ENCODE results near the gene SPRR3. TPM values are rescaled to one million over a fixed set of nuclear protein-coding genes. Genes with fewer than 3 reads are reported as not detected.

The SPRR3 gene
- total and polyA plus RNA-seq, 5 experiments from 2014 or later = not detected

DNA sequence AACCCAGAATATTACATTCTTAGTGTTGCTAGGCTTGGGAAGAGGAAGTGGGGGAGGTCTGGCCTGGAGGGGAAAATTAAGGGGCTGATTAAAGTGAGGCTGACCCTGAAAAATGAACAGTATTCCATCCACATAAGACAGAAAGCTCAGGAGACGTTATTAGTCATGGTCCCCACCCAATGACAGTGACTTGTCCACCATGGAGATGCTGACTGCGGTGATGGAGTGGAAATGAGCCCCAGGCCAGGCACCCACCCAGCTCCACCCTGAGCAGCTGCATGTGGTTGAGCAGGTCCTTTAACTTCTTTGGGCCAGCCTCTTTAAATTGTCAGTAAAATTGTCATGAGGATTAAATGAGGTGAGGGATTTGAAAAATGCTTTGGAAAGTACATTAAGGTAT, 32.5 kb upstream of the SPRR3 start:
- DNase-seq (no peak), ATAC-seq (no peak)
- peaks cover 7 to 58% (median 32%) of the 10 kb centered on the region in 5 donors for H3K27me3 Mint-ChIP-seq
- H3K36me3 Mint-ChIP-seq = no peaks in the 10 kb centered on the region
- H3K4me1 Mint-ChIP-seq = no peaks in the 10 kb centered on the region
- POLR2A ChIA-PET = no interaction called here
- H3K27ac Mint-ChIP-seq = peak overlapping the region in 1 of 10 donors; percentile 1
- peaks cover 0 to 2% (median 0%) of the 10 kb centered on the region in 9 donors for H3K9me3 Mint-ChIP-seq
- H3K4me3 Mint-ChIP-seq = no peak overlapping the region

DNA sequence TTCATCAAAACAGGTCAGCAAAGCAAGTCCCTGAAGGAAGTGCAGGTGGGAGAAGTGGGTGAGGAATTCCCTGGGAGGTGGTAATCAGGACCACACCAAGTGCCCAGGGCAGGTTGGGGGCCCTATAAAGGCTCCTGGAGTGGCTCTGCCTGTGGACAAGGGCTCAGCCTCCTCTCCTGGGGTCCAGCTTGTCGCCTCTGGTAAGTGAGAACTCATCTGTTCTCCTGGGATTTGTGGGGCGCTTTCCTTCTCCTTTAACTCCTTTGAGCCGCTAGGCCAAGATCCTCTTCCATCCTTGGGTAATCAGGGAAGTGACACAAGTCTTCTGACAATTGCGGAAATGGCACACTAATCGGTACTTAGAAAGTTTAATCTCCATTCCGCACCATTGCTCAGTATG, 31.1 kb upstream of the SPRR3 start, which contains the start of gene SPRR4:
Gene SPRR4 (plus strand): TSS at position 154 of the 400 bp plus-strand sequence. CDS start 1,243 bp downstream, outside the sequence.
- ATAC-seq = no peak
- no peak for DNase-seq
- POLR2A ChIA-PET = no interaction called here
- H3K9me3 Mint-ChIP-seq = peaks cover 0 to 2% (median 0%) of the 10 kb centered on the region in 9 donors
- H3K27ac Mint-ChIP-seq = peak within 1 kb of the TSS in 1 of 10 donors; percentile 24
- H3K36me3 Mint-ChIP-seq = no peaks in the 10 kb centered on the region
- no peaks in the 10 kb centered on the region for H3K4me1 Mint-ChIP-seq
- peaks cover 9 to 65% (median 25%) of the 10 kb centered on the region in 5 donors for H3K27me3 Mint-ChIP-seq
- H3K4me3 Mint-ChIP-seq = no peak within 1 kb of the TSS

DNA sequence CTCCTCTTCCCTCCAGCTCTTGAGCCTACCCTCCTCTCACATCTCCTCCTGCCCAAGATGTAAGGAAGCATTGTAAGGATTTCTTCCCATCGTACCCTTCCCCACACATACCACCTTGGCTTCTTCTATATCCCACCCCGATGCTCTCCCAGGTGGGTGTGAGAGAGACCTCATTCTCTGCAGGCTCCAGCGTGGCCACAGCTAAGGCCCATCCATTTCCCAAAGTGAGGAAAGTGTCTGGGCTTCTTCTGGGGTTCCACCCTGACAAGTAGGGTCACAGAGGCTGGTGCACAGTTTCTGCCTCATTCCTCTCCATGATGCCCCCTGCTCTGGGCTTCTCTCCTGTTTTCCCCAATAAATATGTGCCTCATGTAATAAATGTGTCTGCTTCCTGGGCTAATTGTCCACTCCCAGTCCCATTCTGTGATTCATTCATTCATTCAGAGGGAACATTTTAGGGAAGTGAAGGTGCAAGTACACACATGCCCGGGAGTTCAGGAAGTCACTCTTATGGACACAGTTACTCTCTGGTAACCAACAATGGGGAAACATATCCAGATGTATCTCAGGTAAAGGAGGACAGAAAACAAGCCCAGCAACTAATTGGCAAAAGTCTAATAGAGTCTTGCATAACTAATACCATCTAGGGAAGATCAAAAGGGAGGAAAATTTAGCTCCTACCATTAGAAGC, 29.2 kb upstream of the SPRR3 start:
- POLR2A ChIA-PET = no interaction called here
- peaks cover 0 to 2% (median 0%) of the 10 kb centered on the region in 9 donors for H3K9me3 Mint-ChIP-seq

DNA sequence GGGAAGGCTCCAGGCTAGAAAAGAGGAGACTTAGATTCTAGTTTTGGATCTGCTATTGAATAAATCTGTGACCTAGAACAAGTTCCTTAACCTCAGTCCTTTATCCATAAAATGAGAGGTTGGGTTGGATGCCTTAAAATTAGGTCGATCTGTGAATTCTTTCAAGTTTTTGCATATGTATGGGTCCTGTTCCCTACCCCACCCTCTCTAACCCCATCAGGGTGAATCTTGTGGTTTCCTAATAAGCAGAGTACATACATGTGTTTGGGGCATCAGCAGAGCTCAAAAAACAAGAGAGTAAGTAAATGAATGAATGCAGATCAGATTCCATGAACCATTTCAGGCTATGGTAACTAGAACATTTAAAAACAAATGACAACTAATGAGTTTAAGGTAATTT, 24.9 kb upstream of the SPRR3 start:
- POLR2A ChIA-PET = no interaction called here
- Mint-ChIP-seq H3K36me3 (no peaks in the 10 kb centered on the region), H3K27ac (no peak overlapping the region), H3K27me3 (peaks cover 26 to 58% (median 34%) of the 10 kb centered on the region in 5 donors), H3K9me3 (peaks cover 0 to 2% (median 0%) of the 10 kb centered on the region in 9 donors), H3K4me3 (no peak overlapping the region), H3K4me1 (no peaks in the 10 kb centered on the region)
- DNase-seq (no peak), ATAC-seq (no peak)

More for the DNA sequence above, 29.2 kb upstream of the SPRR3 start:
- DNase-seq (no peak), ATAC-seq (no peak)
- H3K36me3 Mint-ChIP-seq = no peaks in the 10 kb centered on the region
- H3K4me1 Mint-ChIP-seq = no peaks in the 10 kb centered on the region
- H3K27ac Mint-ChIP-seq = no peak overlapping the region
- no peak overlapping the region for H3K4me3 Mint-ChIP-seq
- H3K27me3 Mint-ChIP-seq = peaks cover 9 to 56% (median 19%) of the 10 kb centered on the region in 5 donors

DNA sequence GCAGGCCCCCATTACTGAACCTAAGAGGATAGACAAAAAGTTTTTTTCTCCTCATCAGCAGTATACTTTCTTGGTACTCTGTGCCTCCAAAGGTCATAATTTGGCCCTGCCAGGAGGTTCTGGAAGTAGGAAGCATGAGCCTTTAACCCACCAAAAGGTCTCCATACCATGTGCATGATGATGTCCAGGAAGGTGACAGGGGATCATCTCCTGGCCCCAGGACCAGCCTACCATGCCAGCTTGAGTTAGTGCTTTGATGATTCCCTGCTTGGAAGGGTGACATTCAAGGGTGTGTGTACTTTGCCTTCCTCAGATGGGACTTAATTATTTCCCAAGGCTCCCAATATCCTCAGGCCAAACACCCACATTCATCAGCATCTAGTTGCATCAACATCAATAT, 23.9 kb upstream of the SPRR3 start:
- POLR2A ChIA-PET = no interaction called here
- ATAC-seq = no peak
- Mint-ChIP-seq H3K4me1 (no peaks in the 10 kb centered on the region), H3K27me3 (peaks cover 27 to 57% (median 36%) of the 10 kb centered on the region in 5 donors), H3K4me3 (no peak overlapping the region), H3K36me3 (no peaks in the 10 kb centered on the region), H3K9me3 (peaks cover 0 to 2% (median 0%) of the 10 kb centered on the region in 9 donors), H3K27ac (no peak overlapping the region)
- DNase-seq = no peak

DNA sequence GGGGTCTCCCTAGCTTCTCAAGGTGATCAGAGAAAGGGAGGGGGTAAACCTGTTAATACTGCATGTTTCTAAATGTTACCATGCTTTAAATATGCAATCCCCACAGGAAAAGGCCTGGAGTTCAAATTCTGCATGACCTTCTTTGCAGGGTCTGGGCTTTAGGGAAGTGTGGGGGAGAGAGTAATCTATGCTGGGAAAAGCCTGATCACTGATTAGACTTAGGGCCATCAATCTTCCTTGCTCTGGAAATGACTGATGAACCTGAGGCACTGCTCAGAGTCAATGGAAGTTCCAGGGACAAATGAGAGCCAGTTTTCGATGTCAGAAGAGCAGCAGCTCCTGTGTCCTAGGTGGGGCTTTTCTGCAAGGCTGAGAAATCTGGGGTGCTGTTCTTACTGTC, 20.9 kb upstream of the SPRR3 start:
- Mint-ChIP-seq H3K4me3 (no peak overlapping the region), H3K36me3 (no peaks in the 10 kb centered on the region), H3K27ac (no peak overlapping the region), H3K9me3 (peaks cover 0 to 3% (median 0%) of the 10 kb centered on the region in 9 donors), H3K4me1 (no peaks in the 10 kb centered on the region), H3K27me3 (peaks cover 35 to 49% (median 47%) of the 10 kb centered on the region in 5 donors)
- no peak for ATAC-seq
- POLR2A ChIA-PET = no interaction called here
- no peak for DNase-seq

DNA sequence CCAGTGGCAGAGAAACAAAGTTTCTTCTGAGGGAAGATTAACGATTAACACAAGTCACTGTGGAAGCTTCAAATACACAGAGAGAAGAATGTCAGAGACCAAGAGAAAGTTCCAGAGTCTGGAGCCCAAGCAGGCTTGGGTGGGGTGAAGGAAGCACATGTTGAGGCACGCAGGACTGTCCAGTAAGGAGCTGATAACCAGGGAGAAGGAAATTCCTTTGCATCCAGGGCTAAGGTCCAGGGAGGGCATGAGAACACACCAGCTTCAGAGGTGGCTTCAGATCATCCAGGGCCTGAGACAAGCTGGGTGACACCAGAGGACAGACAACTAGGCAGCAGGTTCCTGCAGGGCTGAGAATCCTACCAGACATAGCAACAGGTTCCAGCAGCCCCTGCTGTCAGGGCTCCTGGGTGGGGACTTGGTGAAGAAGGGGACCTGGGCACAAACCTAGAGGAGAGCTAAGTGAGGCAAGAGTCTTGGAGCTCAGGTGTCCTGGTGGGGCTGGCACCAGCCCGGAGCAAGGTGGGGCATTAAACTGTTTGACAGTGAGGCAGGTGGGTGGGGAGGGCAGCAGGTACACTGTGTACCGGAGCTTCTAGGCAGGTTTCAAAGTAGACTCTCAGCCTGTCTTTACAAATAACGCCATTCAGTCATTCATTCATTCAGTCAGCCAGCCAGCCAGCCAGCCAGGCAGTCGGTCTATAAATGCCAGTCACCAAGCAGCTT, 20.2 kb upstream of the SPRR3 start:
- H3K9me3 Mint-ChIP-seq = peaks cover 0 to 6% (median 0%) of the 10 kb centered on the region in 9 donors
- H3K27ac Mint-ChIP-seq = no peak overlapping the region
- H3K4me1 Mint-ChIP-seq = no peaks in the 10 kb centered on the region
- ATAC-seq (no peak), DNase-seq (no peak)
- no peak overlapping the region for H3K4me3 Mint-ChIP-seq
- POLR2A ChIA-PET = no interaction called here
- peaks cover 0 to 3% (median 0%) of the 10 kb centered on the region in 3 donors for H3K36me3 Mint-ChIP-seq
- peaks cover 40 to 56% (median 48%) of the 10 kb centered on the region in 5 donors for H3K27me3 Mint-ChIP-seq

DNA sequence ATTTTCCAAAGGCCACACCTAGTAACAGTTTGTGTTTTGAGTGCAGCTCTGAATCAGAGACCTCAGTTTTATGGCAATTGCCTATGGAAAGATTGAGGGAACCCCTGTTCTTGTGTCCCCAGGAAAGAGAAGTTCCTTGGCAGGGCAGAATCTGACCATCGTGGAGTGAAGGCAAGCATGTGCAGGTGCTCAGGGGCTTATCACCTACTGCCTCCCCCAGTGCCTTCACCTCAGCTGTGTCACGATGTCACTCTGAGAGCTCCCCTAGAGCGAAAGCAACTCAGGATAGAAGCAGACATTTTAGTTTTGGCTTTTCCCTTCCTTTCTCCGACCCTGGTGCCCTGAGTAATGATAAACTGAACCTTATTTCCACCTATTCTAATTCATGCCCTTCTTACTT, 19.5 kb upstream of the SPRR3 start:
- no peak overlapping the region for H3K4me3 Mint-ChIP-seq

DNA sequence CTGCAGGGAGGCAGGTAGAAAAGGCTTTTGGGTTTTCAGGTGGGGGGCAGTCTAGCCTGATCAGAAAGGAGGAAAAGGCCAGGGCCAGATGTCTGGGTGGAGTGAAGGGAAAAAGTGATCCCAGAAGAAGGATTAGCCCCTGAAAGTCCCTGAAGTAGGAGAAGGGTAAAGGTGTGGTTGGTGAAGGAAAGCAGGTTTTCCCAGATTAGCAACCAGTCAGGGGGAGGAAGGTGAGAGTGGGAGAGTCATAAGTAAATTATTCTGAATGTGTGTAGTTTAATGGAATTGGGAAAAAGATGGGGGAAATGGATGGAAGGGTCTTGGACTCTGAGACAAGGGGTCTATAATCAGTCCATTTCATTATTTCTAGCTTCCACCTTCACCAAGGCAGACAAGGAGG, 18.3 kb upstream of the SPRR3 start:
- no peak for DNase-seq
- peaks cover 43 to 61% (median 51%) of the 10 kb centered on the region in 5 donors for H3K27me3 Mint-ChIP-seq
- POLR2A ChIA-PET = no interaction called here

More for the DNA sequence above, 19.5 kb upstream of the SPRR3 start:
- ATAC-seq (no peak), DNase-seq (no peak)
- Mint-ChIP-seq H3K27me3 (peaks cover 41 to 61% (median 51%) of the 10 kb centered on the region in 5 donors), H3K36me3 (peaks cover 0 to 5% (median 0%) of the 10 kb centered on the region in 3 donors), H3K9me3 (peaks cover 0 to 7% (median 0%) of the 10 kb centered on the region in 9 donors), H3K4me1 (no peaks in the 10 kb centered on the region), H3K27ac (no peak overlapping the region)
- POLR2A ChIA-PET = no interaction called here

DNA sequence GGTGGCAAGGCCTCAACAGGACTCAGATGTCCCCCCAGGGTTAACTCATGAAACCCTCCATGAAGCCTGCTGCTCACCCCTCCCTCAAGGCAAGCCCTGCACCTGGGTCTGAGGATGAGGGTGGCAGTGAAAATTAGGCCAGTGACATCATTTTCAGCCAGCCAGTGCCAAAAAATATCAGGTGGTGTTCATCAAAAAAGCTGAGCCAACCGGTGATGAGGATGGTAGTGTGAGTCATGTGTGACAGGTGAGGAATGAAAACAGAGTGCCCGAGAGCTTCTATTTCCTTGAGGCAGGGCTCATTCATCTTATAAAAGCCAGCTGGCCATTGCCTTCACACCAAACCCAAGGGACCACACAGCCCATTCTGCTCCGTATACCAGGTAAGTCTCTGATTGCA, 17.8 kb upstream of the SPRR3 start, which contains the start of gene SPRR1A:
Gene SPRR1A (plus strand): TSS at position 339 of the 400 bp plus-strand sequence. CDS start 1,150 bp downstream, outside the sequence.
- H3K4me1 Mint-ChIP-seq = no peaks in the 10 kb centered on the region

More for the DNA sequence above, 18.3 kb upstream of the SPRR3 start:
- Mint-ChIP-seq H3K27ac (no peak overlapping the region), H3K4me3 (no peak overlapping the region), H3K9me3 (peaks cover 0 to 8% (median 0%) of the 10 kb centered on the region in 9 donors), H3K36me3 (peaks cover 0 to 5% (median 0%) of the 10 kb centered on the region in 3 donors), H3K4me1 (no peaks in the 10 kb centered on the region)
- no peak for ATAC-seq

DNA sequence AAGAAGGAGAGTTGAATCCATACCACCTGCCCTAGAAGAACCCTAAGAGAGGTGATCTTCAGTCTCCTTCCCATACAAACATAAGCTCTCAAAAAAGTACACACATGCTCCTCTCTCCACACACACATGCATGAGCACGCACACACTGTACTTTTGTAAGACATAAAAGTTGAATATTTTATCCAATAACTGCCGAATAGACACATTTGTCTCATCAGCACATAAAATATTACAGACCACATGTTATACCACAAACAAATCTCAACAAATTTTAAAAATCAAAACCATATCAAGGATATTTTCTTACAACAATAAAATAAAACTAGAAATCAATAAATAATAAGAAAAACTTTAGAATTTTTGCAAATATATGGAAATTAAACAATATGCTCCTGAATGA, 15.0 kb upstream of the SPRR3 start:
- H3K36me3 Mint-ChIP-seq = peaks cover 0 to 5% (median 0%) of the 10 kb centered on the region in 3 donors
- H3K9me3 Mint-ChIP-seq = peaks cover 0 to 8% (median 0%) of the 10 kb centered on the region in 9 donors
- no peak overlapping the region for H3K4me3 Mint-ChIP-seq
- POLR2A ChIA-PET = no interaction called here
- H3K27me3 Mint-ChIP-seq = peaks cover 29 to 43% (median 38%) of the 10 kb centered on the region in 5 donors
- H3K4me1 Mint-ChIP-seq = no peaks in the 10 kb centered on the region
- DNase-seq (no peak), ATAC-seq (no peak)
- H3K27ac Mint-ChIP-seq = no peak overlapping the region

More for the DNA sequence above, 17.8 kb upstream of the SPRR3 start, which contains the start of gene SPRR1A:
- peak within 1 kb of the TSS in 1 of 10 donors; percentile 1 for H3K27ac Mint-ChIP-seq
- ATAC-seq (no peak), DNase-seq (no peak)
- POLR2A ChIA-PET = no interaction called here
- H3K9me3 Mint-ChIP-seq = peaks cover 0 to 8% (median 0%) of the 10 kb centered on the region in 9 donors
- peaks cover 41 to 61% (median 51%) of the 10 kb centered on the region in 5 donors for H3K27me3 Mint-ChIP-seq
- peaks cover 0 to 5% (median 0%) of the 10 kb centered on the region in 3 donors for H3K36me3 Mint-ChIP-seq
- no peak within 1 kb of the TSS for H3K4me3 Mint-ChIP-seq

DNA sequence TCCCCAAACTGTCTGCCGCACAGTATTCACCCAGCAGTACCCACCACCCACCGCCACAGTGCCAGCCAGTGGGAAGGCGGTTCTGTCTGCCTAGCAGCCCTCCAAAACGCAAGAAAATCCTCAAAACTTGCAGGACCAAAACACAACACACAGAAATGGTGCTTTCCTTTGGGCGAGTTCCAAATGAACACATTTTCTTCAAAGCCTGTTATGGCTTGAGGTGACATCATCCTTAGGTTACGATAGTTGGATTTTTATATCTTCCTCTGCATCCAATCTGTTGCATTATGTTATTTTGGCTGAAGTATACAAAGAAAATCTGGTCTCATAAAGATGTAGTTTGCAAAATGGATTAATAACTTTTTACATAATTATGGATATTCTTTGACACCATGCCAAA, 8.4 kb upstream of the SPRR3 start:
- peaks cover 0 to 6% (median 0%) of the 10 kb centered on the region in 3 donors for H3K36me3 Mint-ChIP-seq
- no peaks in the 10 kb centered on the region for H3K4me1 Mint-ChIP-seq
- POLR2A ChIA-PET = no interaction called here
- no peak overlapping the region for H3K4me3 Mint-ChIP-seq
- no peak overlapping the region for H3K27ac Mint-ChIP-seq
- DNase-seq = no peak
- H3K27me3 Mint-ChIP-seq = peaks cover 10 to 26% (median 18%) of the 10 kb centered on the region in 5 donors
- H3K9me3 Mint-ChIP-seq = peaks cover 0 to 13% (median 7%) of the 10 kb centered on the region in 9 donors
- ATAC-seq = no peak

DNA sequence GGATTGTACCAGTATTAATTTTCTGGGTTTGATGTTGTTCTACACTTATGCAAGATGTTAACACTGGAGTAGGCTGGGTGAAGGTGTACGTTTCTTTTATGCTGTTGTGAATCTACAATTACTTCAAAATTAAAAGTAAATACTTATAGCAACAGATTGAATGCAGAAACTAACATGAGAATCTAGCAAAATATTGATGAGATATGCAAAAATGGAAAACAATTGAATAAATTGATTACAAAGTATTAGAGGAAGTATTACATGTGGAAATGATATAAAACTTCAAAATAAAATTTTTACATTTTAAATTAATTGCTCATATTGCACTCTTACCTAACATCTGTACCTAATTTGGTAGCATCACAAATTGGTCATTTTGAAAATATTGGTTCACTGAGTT, 5.7 kb upstream of the SPRR3 start:
- Mint-ChIP-seq H3K4me1 (peaks cover 0 to 4% (median 0%) of the 10 kb centered on the region in 4 donors), H3K27ac (no peak overlapping the region), H3K9me3 (peaks cover 0 to 13% (median 7%) of the 10 kb centered on the region in 9 donors), H3K4me3 (no peak overlapping the region), H3K36me3 (peaks cover 0 to 6% (median 0%) of the 10 kb centered on the region in 3 donors), H3K27me3 (peaks cover 15 to 43% (median 26%) of the 10 kb centered on the region in 5 donors)
- ATAC-seq = no peak
- no peak for DNase-seq
- POLR2A ChIA-PET = no interaction called here

All from naive thymus-derived CD8-positive, alpha-beta T cell (primary cell).